ENCODE results near the gene DNM3.

DNM3 gene

GRCh38 chr1:171969813-171970212 is 128.5 kb downstream of the DNM3 start:
- peaks cover 13% of the 10 kb centered on the region for H3K4me1 Mint-ChIP-seq
- H3K9me3 Mint-ChIP-seq: no peaks in the 10 kb centered on the region
- no peaks in the 10 kb centered on the region for H3K27me3 Mint-ChIP-seq (ENCODE audit: low read depth)
- H3K27ac Mint-ChIP-seq: no peak overlapping the region
- H3K4me3 Mint-ChIP-seq: no peak overlapping the region
- no peaks in the 10 kb centered on the region for H3K36me3 Mint-ChIP-seq (ENCODE audit: low read depth)
- TF ChIP-seq CTCF (IDR thresholded peaks at IDR 0.05; ENCODE audit: unreplicated experiment in 3 of 3): no peak

GRCh38 chr1:171972846-171973245 is 131.5 kb downstream of the DNM3 start:
- Mint-ChIP-seq H3K27me3 (ENCODE audit: low read depth) (no peaks in the 10 kb centered on the region), H3K9me3 (no peaks in the 10 kb centered on the region), H3K36me3 (ENCODE audit: low read depth) (no peaks in the 10 kb centered on the region), H3K4me3 (no peak overlapping the region), H3K27ac (no peak overlapping the region), H3K4me1 (no peaks in the 10 kb centered on the region)
- no peak for TF ChIP-seq CTCF (IDR thresholded peaks at IDR 0.05; ENCODE audit: unreplicated experiment in 3 of 3)

GRCh38 chr1:171973421-171973820 is 132.1 kb downstream of the DNM3 start:
- no peaks in the 10 kb centered on the region for H3K4me1 Mint-ChIP-seq
- TF ChIP-seq CTCF (IDR thresholded peaks at IDR 0.05; ENCODE audit: unreplicated experiment in 3 of 3): no peak
- no peak overlapping the region for H3K27ac Mint-ChIP-seq
- no peaks in the 10 kb centered on the region for H3K9me3 Mint-ChIP-seq
- no peak overlapping the region for H3K4me3 Mint-ChIP-seq
- H3K36me3 Mint-ChIP-seq (ENCODE audit: low read depth): no peaks in the 10 kb centered on the region
- no peaks in the 10 kb centered on the region for H3K27me3 Mint-ChIP-seq (ENCODE audit: low read depth)

- no peaks in the 10 kb centered on the region for H3K27me3 Mint-ChIP-seq (ENCODE audit: low read depth)
- no peaks in the 10 kb centered on the region for H3K36me3 Mint-ChIP-seq (ENCODE audit: low read depth)
These were observed 140.0 kb downstream of the DNM3 start for GRCh38 chr1:171981303-171981702.

GRCh38 chr1:171983584-171983983 is 142.3 kb downstream of the DNM3 start:
- Mint-ChIP-seq H3K4me1 (peaks cover 4% of the 10 kb centered on the region), H3K27ac (peak overlapping the region; percentile 4 to 76 (median 72)), H3K36me3 (ENCODE audit: low read depth) (no peaks in the 10 kb centered on the region), H3K27me3 (ENCODE audit: low read depth) (no peaks in the 10 kb centered on the region), H3K4me3 (no peak overlapping the region), H3K9me3 (no peaks in the 10 kb centered on the region)
- peak; percentile 43 for TF ChIP-seq CTCF (IDR thresholded peaks at IDR 0.05; ENCODE audit: unreplicated experiment in 3 of 3)

More at GRCh38 chr1:171981303-171981702, 140.0 kb downstream of the DNM3 start:
- H3K4me3 Mint-ChIP-seq: no peak overlapping the region
- no peaks in the 10 kb centered on the region for H3K9me3 Mint-ChIP-seq
- no peak overlapping the region for H3K27ac Mint-ChIP-seq
- peaks cover 4% of the 10 kb centered on the region for H3K4me1 Mint-ChIP-seq
- no peak for TF ChIP-seq CTCF (IDR thresholded peaks at IDR 0.05; ENCODE audit: unreplicated experiment in 3 of 3)

- no peaks in the 10 kb centered on the region for H3K36me3 Mint-ChIP-seq (ENCODE audit: low read depth)
- no peaks in the 10 kb centered on the region for H3K9me3 Mint-ChIP-seq
- H3K4me3 Mint-ChIP-seq: no peak overlapping the region
- peaks cover 4% of the 10 kb centered on the region for H3K4me1 Mint-ChIP-seq
- no peak for TF ChIP-seq CTCF (IDR thresholded peaks at IDR 0.05; ENCODE audit: unreplicated experiment in 3 of 3)
- H3K27me3 Mint-ChIP-seq (ENCODE audit: low read depth): no peaks in the 10 kb centered on the region
- H3K27ac Mint-ChIP-seq: peak overlapping the region in 1 of 3 experiments; percentile 38
These were observed 143.0 kb downstream of the DNM3 start for GRCh38 chr1:171984262-171984661.
